MM.1S (cell line): ENCODE measurements around the gene EFTUD2.

ENCODE experiments used
- CTCF ChIP-seq: fragments of 300-600 bp; sonication (generic); IDR thresholded peaks from 2 replicates; pipeline ENCODE4 v1.5.1; 2016; ENCODE audit warnings: antibody characterized with exemption, low read length, mixed read lengths
- EZH2 ChIP-seq: fragments of 300-600 bp; sonication (generic); optimal IDR thresholded peaks from 2 replicates; pipeline ENCODE3; 2017; ENCODE audit warnings: low read depth, mild to moderate bottlenecking, antibody characterized with exemption, low read length, mixed read lengths

GRCh38 chr17:44902135-44902760 lies 3.0 kb upstream of the EFTUD2 start:
- TF ChIP-seq CTCF = no peak
- TF ChIP-seq EZH2 = no peak
